HG03196 (cell line): ENCODE measurements around the gene C20orf204.

ENCODE experiments used
- ATAC-seq: cut with Tn5 transposase; IDR thresholded peaks from one replicate; pipeline ENCODE4 v1.9.1; 2021; ENCODE audit not compliant: unreplicated experiment

C20orf204 gene

DNA sequence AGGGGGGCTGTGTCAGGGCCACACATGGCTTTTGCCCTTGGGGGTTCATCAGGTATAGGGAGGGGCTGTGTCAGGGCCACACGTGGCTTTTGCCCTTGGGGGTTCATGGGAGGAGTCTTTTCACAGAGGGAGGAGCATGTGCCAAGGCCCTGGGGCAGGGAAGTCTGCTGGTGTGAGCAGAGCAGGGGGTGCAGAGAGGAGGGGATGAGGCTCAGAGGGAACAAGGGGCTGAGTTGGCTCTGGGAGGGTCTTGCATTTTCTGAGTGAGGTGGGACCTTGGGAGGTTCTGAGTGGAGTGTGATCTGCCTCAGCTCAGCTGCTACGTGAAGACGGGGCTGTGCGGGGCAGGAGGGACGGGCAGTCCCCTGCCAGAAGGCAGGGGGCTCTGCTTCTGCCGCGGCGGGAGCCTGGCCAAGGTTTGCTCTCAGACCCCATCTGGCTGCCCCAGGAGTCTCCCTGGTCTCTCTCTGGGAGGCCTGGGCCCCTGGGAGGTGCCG lies 19.5 kb downstream of the C20orf204 start:
- no peak for ATAC-seq

DNA sequence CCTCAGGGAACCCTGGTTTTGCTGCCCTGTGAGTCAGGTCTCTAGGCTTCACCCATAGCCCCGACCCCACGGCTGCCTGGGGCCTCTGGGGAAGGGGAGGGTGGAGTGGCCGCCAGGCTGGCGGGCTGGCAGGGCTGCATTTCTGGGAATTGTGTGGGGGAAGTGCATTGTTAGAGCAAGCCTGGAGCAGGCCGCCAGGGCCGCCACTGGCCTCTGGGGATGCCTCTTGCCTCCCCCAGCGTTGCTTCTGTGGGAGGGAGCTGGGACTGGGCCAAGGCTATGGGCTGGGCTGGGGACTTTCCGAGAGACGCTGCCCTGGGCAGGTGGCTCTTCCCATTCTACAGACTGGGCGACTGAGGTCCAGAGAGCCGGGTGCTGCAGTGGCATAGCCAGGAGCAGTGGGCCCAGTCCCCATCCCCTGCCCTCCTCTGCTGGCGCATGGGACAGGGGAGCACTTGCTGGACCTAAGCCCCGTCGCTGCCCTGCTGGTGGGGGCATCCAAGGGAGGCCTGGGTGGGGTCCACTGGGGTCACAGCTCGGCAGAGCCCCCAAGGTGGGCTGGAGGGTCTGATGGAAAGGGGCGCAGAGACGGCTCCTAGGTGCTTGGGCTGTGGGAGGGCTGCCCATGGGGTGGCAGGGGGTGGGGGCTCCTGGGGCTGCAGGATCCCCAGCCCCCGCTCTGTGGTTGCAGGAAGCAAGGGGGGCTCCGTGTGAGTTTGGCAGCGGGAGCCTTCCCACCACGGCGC lies 20.1 kb downstream of the C20orf204 start:
- ATAC-seq = no peak

DNA sequence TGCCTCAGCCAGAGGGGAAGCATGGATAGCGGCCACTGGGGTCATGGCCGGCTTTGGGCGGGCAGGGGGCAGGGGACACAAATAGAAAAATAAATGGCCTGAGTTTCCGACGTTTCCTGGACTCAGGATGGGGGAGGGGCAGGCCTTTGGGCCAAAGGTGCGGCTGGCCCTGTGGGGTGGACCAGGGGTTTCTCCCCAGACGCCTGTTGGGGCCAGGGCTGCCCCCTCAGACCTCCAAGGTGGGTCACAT lies 20.6 kb downstream of the C20orf204 start:
- ATAC-seq = no peak

DNA sequence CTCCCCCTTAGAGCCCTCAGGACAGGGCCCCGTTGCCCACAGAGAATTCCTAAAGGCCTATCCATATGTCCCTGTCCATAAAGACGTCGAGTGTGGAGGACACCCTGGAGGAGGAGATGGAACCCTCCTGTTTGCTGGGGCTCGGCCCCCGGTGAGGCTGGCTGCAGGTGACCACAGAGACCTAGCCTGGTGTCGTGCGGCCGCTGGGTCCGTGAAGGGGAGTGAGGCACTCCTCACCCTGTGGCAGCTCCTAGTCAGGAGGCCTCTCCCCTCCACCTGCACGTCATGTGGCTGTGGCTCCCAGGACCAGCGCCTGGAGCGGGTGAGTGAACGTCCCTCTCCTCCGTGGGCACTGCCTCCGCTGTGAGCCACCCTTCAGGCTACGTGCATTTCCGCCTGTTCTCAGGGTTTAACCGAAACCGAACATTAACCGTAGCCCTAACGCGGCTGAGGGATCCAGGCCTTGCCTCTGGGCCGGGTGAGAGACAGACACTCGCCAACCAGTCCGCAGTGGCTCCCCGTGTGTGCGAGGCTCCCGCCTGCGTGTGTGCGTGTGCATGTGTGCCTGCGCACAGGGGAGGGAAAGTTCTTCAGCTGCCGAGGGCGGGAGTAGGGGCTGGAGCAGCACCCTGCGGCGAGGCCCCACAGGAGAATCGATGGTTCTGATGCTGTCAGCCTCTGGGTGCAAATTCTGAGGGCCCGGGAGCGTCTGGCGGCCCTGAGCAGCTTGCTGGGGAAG lies 21.1 kb downstream of the C20orf204 start:
- ATAC-seq = no peak

DNA sequence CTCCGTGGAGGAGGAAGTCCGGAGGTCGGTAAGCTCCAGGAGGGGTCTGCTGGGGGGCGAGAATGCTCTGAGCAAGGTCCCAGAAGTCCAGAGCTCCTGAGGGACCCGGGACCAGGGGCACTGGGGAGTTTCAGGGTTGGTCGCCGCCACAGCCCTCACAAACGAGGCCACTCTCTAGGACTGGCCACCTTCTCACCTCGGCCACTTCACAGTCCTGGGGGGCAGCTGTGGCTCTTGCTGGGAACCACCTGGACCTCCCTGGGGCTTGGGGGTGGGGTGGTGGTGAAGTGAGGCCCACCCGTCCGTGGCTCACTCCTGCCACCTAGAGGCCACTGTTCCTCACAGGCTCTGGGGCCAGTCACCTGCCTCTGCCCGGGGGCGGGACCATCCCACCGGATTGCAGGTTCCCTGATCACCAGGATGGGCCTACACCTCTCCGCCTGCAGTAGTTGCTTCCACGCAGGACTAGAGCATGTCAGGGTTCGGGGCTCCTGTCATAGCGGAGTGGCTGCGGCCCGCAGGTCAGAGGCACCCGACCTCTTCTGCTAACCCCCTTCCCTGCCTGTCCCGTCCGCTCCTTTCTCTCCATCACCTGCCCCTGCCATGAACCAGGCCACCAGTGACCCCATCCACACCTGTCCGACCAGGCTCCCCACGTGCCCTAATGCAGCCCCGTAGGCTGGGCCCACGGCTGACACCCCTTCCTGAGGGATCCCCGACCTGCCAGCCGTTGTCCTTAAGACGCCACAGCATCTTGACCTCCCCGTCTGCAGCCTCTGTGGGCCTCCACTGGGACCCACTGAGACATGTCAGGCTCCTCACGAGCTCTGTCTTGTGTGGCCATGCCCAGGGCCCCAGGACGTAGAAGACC lies 21.9 kb downstream of the C20orf204 start:
- no peak for ATAC-seq

- ATAC-seq = no peak
These were observed 22.6 kb downstream of the C20orf204 start for GRCh38 chr20:64058536-64058935.

DNA sequence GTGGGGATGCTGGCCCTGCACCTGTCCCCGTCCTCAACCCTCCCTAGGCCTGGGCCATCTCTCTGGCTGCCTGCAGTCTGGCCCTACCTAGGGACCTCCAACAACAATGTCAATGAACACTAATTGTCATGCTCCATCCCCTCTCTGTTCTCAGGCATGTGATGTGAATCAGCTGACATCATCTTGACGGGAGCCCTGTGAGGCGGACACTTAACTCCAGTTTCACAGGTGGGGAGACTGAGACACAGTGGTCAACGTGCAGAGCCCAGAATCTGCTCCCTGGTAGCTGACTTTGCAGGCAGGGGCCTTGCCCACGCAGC lies 26.3 kb downstream of the C20orf204 start:
- no peak for ATAC-seq

DNA sequence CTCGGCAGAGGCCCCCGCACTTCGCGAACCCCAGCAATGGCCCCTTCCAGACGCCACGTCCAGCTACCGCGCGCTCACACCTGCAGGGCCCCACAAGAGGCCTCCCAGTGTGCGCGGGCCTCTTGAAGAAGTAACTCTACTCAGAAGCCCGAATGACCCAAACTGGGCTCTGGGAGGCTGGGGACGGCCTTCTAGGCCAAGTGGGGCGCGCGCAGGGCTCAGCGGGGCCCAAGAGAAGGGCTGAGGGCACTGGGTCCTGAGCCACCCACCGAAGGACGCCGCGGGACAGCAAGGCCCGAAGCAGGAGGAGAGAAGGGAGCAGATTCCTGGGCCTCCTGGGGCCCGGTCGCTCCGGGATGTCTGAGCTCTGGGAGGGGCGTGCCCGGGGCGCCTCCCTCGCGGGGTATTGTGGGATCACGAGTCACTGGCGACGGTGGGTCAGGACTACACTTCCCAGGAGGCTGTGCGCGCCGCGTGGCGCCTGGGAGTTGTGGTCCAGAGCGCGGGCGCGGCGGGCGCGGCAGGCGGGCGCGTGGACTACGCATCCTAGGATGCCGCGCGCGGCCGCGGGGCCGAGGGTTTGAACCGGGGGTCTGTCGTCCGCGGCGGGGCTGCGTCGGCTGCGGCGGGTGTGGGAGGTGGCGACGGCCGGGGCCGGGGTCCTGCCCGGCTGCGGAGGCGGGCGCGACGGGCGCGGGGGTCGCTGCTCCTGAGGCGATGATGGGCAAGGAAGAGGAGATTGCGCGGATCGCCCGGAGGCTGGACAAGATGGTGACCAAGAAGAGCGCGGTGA lies 26.8 kb downstream of the C20orf204 start, which contains the start of gene TCEA2:
Gene TCEA2, plus strand, starts transcription at position 603 of the 793 bp plus-strand sequence. Its CDS starts 115 bp downstream, at position 718.
- peak; percentile 74 for ATAC-seq

DNA sequence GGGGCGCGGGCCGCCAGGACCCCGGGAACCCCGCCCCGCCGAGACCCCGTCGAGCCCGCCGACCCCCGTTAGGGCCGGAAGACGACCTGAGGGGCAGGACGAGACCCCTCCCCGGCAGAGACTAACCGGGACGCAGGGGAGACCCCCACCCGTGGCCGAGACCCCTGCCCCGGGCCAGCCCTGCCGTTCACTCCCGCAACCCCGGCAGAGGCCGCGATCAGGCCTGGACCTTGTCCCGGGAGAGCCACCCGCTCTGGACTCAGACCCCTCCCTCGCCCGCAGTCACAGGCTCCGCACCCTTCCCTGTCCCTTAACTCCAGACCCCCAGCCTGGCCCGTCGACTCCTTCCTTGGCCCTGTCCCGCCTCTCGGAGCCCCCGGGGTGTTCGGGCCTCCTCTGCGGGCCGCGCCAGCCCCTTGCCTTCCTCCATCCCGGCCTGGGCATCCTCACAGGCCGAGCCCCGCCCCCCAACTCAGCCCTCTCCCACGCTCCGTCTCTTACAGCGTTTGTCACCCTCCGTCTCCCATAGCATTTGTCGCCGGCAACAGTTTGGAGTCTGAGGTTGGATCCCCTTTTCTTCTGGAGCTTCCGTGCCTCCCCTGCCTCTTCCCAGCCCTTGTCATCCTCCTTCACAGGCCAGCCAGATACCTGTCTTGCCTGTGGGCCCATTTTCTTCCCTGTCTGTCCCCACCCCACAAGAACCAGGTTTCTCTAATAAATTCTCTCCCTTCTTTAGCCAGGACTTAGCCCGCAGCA lies 27.6 kb downstream of the C20orf204 start:
- no peak for ATAC-seq

- ATAC-seq = no peak
These were observed 28.2 kb downstream of the C20orf204 start for GRCh38 chr20:64064145-64064698.

- ATAC-seq = no peak
These were observed 29.3 kb downstream of the C20orf204 start for GRCh38 chr20:64065062-64065973.

DNA sequence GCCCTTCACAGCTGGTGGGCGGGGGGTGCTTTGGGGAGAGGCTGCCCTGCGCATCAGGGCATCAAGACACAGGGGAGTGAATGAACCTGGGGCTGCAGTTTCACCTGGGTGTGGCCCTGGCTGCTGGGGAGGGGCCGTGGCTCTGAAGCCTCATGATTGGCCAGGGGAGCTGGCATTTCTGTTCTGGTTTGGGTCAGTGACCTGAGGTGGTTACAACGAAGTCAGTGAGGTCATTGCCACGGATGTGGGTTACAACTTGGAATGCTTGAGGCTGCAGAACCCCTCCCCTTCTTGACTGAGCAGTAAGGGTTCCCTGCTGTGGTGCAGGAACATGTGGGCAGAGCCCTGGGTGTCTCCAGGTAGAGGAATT lies 30.0 kb downstream of the C20orf204 start:
- ATAC-seq = peak; percentile 34

DNA sequence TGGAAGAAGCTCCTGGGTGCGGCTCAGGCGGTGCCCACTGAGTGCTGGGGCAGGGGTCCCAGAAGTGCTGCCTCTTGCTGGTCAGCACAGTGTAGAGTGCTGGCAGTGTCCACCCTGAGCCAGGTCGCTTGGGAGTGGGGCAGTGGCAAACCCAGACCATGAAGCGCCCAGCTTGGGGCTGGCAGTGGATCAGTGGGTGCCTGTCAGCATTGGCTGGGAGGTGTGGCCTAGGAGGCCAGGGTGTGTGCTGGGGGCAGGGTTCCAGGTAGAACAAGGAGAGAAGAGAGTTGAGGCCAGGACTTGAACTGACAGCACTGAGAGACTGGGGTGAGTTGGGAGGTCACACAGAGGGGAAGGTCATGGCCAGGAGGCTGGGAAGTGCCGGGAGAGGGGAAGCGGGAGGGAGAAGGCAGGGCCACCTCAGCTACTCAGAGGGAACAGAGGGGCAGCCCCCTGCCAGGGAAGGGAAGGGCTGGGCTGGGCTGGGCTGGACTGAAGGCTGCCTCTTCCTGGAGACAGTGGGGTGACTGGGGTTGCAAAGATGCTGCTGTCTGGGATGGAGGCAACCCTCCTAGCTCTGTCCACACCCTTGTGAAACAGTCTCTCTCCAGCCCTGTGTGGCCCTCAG lies 31.1 kb downstream of the C20orf204 start:
- no peak for ATAC-seq

DNA sequence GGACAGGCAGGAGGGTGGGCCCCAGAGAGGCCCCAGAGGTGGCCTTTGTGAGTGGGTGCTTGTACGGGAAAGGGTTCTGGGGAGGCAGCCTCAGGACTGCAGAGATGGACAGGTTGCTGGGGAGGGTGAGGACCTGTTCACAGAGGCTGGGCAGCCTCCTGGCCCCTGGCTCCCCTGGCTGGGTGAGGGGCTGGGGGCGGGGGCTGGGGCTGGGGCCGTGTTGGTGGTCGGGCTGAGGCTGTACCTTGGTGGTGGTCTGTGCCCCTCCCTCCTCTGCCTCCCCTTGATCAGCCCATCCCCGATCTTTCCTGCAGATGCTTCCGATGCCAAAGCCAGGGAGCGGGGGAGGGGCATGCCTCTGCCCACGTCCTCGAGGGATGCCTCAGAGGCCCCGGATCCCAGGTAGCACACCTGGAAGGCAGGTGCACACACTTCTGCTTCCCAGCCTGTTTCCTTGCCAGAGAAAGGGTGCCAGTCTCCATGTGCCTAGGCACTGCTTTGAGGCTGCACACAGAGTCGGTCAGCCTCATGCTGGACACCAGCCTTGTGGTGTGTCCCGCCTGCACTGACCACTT lies 31.8 kb downstream of the C20orf204 start:
- ATAC-seq = no peak

DNA sequence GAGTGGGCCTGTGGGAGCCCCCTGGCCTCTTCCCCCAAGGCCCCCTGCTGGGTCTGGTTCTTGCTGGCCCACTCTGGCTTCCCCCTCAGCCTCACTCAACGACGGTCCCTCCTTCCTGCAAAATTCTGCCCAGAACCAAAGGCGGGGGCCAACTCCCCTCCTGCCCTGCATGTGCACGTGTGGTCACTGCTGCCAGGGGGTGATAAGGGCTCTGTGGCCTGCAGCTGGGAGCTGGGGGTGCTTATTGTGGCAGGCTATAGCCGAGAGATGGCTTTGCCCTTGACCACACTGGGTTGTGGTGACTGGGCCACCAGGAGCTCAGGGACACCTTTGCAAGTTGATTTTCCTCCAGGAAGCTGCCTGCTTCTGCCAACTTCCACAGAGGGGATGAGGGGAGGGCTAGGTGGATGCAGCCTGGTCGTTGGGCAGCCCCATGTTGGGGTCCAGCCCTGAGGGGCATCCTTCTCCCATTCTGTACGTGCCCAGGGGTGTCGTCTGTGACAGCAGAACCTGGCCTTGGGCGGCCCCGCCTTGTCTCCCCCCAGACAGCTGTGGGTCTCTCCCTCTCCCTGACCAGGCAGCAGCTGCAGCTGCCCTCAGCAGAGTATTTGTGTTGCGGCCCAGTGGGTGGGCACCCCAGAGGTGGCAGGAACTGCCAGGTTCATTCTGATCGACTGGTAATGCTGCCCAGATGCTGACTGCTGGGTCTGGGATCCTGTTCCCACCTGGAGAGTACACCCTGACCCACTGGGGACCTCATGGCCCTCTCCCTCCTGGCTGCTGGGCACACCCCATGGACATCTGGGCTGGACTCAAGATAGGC lies 32.6 kb downstream of the C20orf204 start:
- ATAC-seq = no peak

- ATAC-seq = no peak
These were observed 33.2 kb downstream of the C20orf204 start for GRCh38 chr20:64069209-64069613.

- ATAC-seq = no peak
These were observed 33.7 kb downstream of the C20orf204 start for GRCh38 chr20:64069614-64070243.
